HG03097 (cell line): ENCODE results near the gene PATJ.
"Not testable (repeated sequence)": the region's sequence is repeated elsewhere in the genome, so short reads cannot be mapped to it uniquely, and the experiment has no call there.

ENCODE experiments used
- ATAC-seq: cut with Tn5 transposase; IDR thresholded peaks from one replicate; pipeline ENCODE4 v1.9.1; 2021; ENCODE audit not compliant: unreplicated experiment, low FRiP score

The PATJ gene

DNA sequence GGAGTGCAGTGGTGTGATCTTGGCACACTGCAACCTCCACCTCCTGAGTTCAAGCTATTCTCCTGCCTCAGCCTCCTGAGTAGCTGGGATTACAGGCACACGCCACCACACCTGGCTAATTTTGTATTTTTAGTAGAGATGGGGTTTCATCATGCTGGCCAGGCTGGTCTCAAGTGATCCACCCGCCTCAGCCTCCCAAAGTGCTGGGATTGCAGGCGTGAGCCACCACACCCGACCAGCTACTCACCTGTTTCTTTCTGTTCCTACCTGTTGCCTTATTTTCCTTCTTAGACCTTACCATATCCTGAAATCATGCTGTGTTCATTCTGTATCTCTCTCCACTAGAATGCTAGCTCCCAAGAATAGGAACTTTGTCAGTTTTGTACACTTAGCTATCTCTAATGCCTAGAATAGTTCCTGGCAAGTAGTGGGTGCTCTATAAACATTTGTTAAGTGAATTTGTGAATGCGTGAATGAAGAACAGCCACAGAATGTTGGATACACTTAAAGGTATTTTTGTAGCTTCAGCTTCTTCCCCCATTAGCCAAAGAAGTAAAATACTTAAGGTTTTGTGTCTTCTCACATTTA, 137.7 kb downstream of the PATJ start:
- not testable (repeated sequence) for ATAC-seq

DNA sequence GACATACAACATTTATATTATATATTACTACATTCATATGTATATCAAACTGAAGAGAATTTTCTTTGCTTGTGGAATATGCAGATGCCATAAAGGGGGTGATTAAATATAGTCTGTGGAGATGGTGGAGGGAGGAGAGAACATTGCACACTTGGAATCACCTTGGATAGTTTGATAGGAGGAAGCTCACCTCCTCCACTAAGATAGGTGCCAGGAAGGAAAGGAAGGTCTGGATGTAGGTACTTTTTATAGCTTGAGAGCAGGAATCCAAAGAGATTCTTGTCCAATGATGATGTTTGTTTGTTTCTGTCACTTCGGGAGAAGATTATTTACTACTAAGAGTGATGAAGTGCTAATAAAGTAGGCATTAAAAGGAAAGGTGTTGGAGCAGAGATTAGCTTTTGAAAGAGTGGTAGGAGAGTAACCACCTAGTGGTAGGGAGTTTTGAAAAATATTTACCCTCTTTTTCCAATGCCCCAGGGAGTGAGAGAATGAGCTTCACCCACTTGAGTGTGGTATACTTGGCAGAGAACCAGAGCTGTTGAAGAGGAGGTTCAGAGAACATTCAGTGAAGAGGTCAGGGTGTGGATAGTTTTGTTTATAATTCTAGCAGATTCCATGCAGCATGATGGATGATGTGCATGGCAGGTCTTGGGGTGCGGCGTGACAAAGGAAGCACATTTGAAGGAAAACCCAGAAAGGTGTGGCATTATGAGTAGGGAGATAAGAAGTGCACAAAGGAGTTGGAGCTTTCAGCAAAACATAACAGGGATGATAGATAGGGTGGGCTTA, 145.0 kb downstream of the PATJ start:
- ATAC-seq = no peak

GRCh38 chr1:61887931-61888564, 145.8 kb downstream of the PATJ start:
- no peak for ATAC-seq

GRCh38 chr1:61888808-61889207, 146.5 kb downstream of the PATJ start:
- no peak for ATAC-seq

- not testable (repeated sequence) for ATAC-seq
Observed at GRCh38 chr1:61890435-61890834, 148.2 kb downstream of the PATJ start.

DNA sequence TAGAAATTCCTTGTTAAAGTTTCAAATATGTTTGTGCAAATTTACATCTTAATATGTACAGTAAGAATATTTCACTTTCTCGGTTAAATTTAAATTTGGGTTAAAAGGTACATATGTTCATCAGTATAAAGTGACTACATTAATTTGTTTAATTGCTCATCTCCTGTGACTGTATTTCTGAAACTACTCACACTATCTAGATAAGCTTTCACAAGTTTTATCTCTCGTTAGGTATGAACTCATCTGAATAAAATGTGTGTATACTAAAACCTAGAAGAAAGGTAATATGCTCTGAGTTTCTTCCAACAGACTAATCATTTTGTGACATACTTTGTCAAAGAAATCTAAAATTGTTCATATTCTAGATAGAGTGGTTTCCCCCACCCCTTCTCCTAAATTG, 150.7 kb downstream of the PATJ start:
- no peak for ATAC-seq

DNA sequence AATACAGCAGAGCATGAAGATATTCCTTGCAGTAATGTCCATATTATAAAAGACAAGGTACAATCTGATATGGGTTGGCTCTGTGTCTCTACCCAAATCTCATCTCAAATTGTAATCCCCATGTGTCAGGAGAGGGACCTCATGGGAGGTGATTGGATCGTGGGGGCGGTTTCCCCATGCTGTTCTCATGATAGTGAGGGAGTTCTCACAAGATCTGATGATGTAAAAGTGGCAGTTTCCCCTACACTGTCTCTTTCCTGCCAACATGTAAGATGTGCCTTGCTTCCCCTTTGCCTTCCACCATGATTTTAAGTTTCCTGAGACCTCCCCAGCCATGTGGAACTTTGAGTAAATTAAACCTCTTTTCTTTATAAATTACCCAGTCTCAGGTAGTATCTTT, 152.0 kb downstream of the PATJ start:
- not testable (repeated sequence) for ATAC-seq

DNA sequence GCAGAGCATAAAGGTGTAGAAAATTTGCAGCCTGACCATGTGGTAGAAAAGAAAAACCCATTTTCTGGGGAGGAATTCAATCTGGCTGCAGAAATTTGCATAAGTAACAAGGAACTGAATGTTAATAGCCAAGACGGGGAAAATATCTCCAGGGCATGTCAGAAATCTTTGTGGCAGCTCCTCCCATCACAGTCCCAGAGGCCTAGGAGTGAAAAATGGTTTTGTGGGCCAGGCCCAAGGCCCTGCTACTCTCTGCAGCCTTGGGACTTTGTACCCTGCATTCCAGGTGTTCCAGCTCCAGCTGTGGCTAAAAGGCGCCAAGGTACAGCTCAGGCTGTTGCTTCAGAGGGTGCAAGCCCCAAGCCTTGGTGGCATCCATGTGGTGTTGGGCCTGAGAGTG, 152.9 kb downstream of the PATJ start:
- ATAC-seq = no peak

GRCh38 chr1:61898658-61899057, 156.4 kb downstream of the PATJ start:
- ATAC-seq = no peak

GRCh38 chr1:61904354-61904753, 162.1 kb downstream of the PATJ start:
- ATAC-seq = no peak

GRCh38 chr1:61907102-61907501, 164.8 kb downstream of the PATJ start:
- ATAC-seq = no peak

GRCh38 chr1:61910035-61910434, 167.8 kb downstream of the PATJ start:
- ATAC-seq = no peak

- no peak for ATAC-seq
Observed at GRCh38 chr1:61914823-61915482, 172.7 kb downstream of the PATJ start.

GRCh38 chr1:61921435-61921834, 179.2 kb downstream of the PATJ start:
- ATAC-seq = no peak

- no peak for ATAC-seq
Observed at GRCh38 chr1:61922950-61923480, 180.7 kb downstream of the PATJ start.

DNA sequence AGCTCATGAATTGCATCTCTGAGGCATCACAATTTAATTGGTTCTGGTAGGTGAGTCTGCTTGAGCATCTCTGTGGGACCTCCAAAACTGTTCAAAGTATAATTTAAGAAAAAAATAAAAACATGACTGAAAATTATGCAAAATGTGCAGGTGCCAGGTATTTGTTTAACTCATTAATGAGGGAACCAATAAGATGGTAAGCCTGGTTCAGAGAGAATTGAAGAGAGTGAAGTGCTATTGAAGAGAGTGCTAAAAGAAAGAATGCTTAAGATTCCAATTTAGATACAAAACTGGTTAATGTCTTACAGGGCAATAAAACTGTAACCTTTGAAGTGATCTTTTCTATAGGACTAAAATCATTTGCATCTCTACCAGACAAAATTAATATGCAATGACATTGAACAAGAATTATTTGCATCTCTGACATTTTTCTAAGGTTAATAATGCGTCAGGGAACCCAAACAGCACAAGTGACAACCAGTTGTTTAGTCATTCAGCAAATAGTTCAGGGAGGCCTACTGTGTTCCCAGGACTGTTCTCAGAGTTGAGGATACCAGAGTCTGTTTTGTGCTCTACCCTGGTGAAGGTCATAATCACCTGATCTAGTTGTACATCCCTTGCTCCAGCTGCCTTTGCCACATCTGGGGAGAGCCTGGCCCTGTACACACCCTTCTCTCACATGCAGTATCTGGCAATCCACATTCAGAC, 183.5 kb downstream of the PATJ start:
- ATAC-seq = no peak

GRCh38 chr1:61926597-61926996, 184.3 kb downstream of the PATJ start:
- ATAC-seq = no peak

- no peak for ATAC-seq
Observed at GRCh38 chr1:61930116-61930645, 187.9 kb downstream of the PATJ start.

- no peak for ATAC-seq
Observed at GRCh38 chr1:61931587-61932279, 189.5 kb downstream of the PATJ start.

GRCh38 chr1:61935516-61935915, 193.2 kb downstream of the PATJ start:
- ATAC-seq = no peak
